HCT116 (cell line): Measurements from ENCODE around the gene GJD3. TPM values are rescaled to one million over a fixed set of nuclear protein-coding genes. Genes with fewer than 3 reads are reported as not detected.

Source experiments
- ATAC-seq: fragments of 200-7000 bp; cut with Tn5 transposase; 2 replicates; pipeline ENCODE4 v1.9.1; 2020; ENCODE audit warnings: mild to moderate bottlenecking, moderate library complexity
- BruUV-seq: library from RNA; stranded (reverse); fragments of 400-500 nt; replicated peaks from 2 replicates; lab custom pipeline; 2021; lab: Mats Ljungman, UMichigan
- CTCF ChIA-PET: fragments of 300-600 bp; sonication (Branson Sonifier 250); formaldehyde crosslinking; loops from one replicate; lab custom pipeline; 2021; ENCODE audit warnings: antibody characterized with exemption; lab: Charles Lee
- POLR2A ChIA-PET: fragments of 300-600, 350-600 bp; sonication (Branson Sonifier 250); formaldehyde crosslinking; loops from one replicate; lab custom pipeline; 2021; ENCODE audit warnings: antibody characterized with exemption; lab: Charles Lee
- RAD21 ChIA-PET, 2 experiments: fragments of 300-600 bp; sonication (Branson Sonifier 250); formaldehyde crosslinking; loops; one replicate each; lab custom pipeline; 2023; ENCODE audit warnings: low total read pairs in 2 of 2; ENCODE audit not compliant: uncharacterized antibody in 2 of 2, unreplicated experiment in 2 of 2, low non-redundant PET in 1 of 2; lab: Charles Lee
- DNase-seq: peaks from one replicate; pipeline ENCODE4 v3.0.0-alpha.2; 2010; ENCODE audit warnings: low read depth, low spot score
- H2AFZ ChIP-seq: fragments of 200-600 bp; shearing (Covaris generic), sonication (generic); 2 replicates; pipeline ENCODE4 v1.6.1; 2017; ENCODE audit warnings: low read depth, mixed run types, mixed read lengths, antibody characterized with exemption, low read length; ENCODE audit not compliant: poor library complexity, severe bottlenecking
- H3K27ac ChIP-seq: 2 replicates; pipeline ENCODE4 v1.5.1; 2012; ENCODE audit warnings: low read depth, low read length
- H3K27me3 ChIP-seq: fragments of 200-600 bp; sonication (generic); 2 replicates; pipeline ENCODE4 v1.6.1; 2016; ENCODE audit warnings: mixed run types, low read length, mixed read lengths; ENCODE audit not compliant: insufficient read depth
- H3K36me3 ChIP-seq, 2 experiments: fragments of 200-500 bp in 1 of 2; fragments of 200-600 bp in 1 of 2; sonication (Bioruptor generic) in 1 of 2; sonication (generic) in 1 of 2; 2 replicates each; pipeline versions ENCODE4 v1.5.1 to v1.6.1; 2014 to 2016; ENCODE audit warnings: low read length in 2 of 2, inconsistent platforms in 1 of 2, mixed read lengths in 1 of 2, mixed run types in 1 of 2; ENCODE audit not compliant: insufficient read depth in 2 of 2, control insufficient read depth in 1 of 2
- H3K4me1 ChIP-seq, 2 experiments: fragments of 200-600 bp in 1 of 2; sonication (generic) in 1 of 2; 2 replicates each; pipeline versions ENCODE4 v1.5.1 to v1.6.1; 2012 to 2017; ENCODE audit warnings: low read length in 2 of 2, inconsistent platforms in 1 of 2, mild to moderate bottlenecking in 1 of 2, mixed read lengths in 1 of 2, mixed run types in 1 of 2, moderate library complexity in 1 of 2; ENCODE audit not compliant: insufficient read depth in 2 of 2, control insufficient read depth in 1 of 2
- H3K4me2 ChIP-seq: fragments of 200-600 bp; sonication (generic); 2 replicates; pipeline ENCODE4 v1.6.1; 2017; ENCODE audit warnings: mixed run types, low read length, mixed read lengths
- H3K4me3 ChIP-seq, 2 experiments: fragments of 200-600 bp in 1 of 2; sonication (generic) in 1 of 2; replicated peaks in 1 of 2; 2 replicates each; pipeline ENCODE4 v1.5.1; 2011 to 2016; ENCODE audit warnings: low read length in 2 of 2, control low read depth in 1 of 2, low read depth in 1 of 2, mild to moderate bottlenecking in 1 of 2, mixed read lengths in 1 of 2, mixed run types in 1 of 2
- H3K79me2 ChIP-seq: fragments of 200-600 bp; sonication (generic); 2 replicates; pipeline ENCODE4 v1.6.1; 2017; ENCODE audit warnings: mild to moderate bottlenecking, mixed run types, low read length, moderate library complexity, mixed read lengths; ENCODE audit not compliant: insufficient read depth
- H3K9ac ChIP-seq: fragments of 200-600 bp; sonication (generic); 2 replicates; pipeline ENCODE4 v1.6.1; 2016; ENCODE audit warnings: low read length, mixed read lengths
- H3K9me2 ChIP-seq: fragments of 200-600 bp; sonication (generic), shearing (Covaris generic); 2 replicates; pipeline ENCODE4 v1.6.1; 2017; ENCODE audit warnings: mixed run types, mild to moderate bottlenecking, moderate library complexity; ENCODE audit not compliant: insufficient read depth
- H3K9me3 ChIP-seq, 2 experiments: fragments of 200-500 bp in 1 of 2; fragments of 200-600 bp in 1 of 2; sonication (Bioruptor generic) in 1 of 2; sonication (generic) in 1 of 2; 2 replicates each; pipeline ENCODE4 v1.6.1; 2014 to 2017; ENCODE audit warnings: low read length in 2 of 2, mixed read lengths in 2 of 2, inconsistent platforms in 1 of 2, low read depth in 1 of 2, mild to moderate bottlenecking in 1 of 2, mixed run types in 1 of 2, moderate library complexity in 1 of 2; ENCODE audit not compliant: control insufficient read depth in 1 of 2, insufficient read depth in 1 of 2
- H4K20me1 ChIP-seq: fragments of 200-600 bp; sonication (generic), shearing (Covaris generic); 2 replicates; pipeline ENCODE4 v1.6.1; 2017; ENCODE audit warnings: mixed run types, mild to moderate bottlenecking, moderate library complexity; ENCODE audit not compliant: insufficient read depth
- CTCF ChIP-seq, 3 experiments: fragments of 200-600 bp in 1 of 3; sonication (generic) in 1 of 3; IDR thresholded peaks in 2 of 3; conservative IDR thresholded peaks in 1 of 3; 2 replicates each; pipeline ENCODE4 v1.5.1; 2012 to 2017; ENCODE audit warnings: low read depth in 2 of 3, low read length in 2 of 3, antibody characterized with exemption in 1 of 3, borderline replicate concordance in 1 of 3, control low read depth in 1 of 3, mild to moderate bottlenecking in 1 of 3, mixed read lengths in 1 of 3, mixed run types in 1 of 3, moderate library complexity in 1 of 3; ENCODE audit not compliant: insufficient read depth in 1 of 3
- ELF1 ChIP-seq: IDR thresholded peaks from 2 replicates; pipeline ENCODE4 v1.6.1; 2012; ENCODE audit warnings: low read depth, borderline replicate concordance
- EZH2phosphoT487 ChIP-seq: fragments of 200-600 bp; IDR thresholded peaks from 2 replicates; pipeline ENCODE4 v1.6.1; 2018; ENCODE audit warnings: antibody characterized with exemption, borderline replicate concordance
- JUND ChIP-seq: IDR thresholded peaks from 2 replicates; pipeline ENCODE4 v1.6.1; 2012
- POLR2AphosphoS5 ChIP-seq: IDR thresholded peaks from 2 replicates; pipeline ENCODE4 v1.6.1; 2011; ENCODE audit warnings: mild to moderate bottlenecking, low read depth, low read length, moderate library complexity
- RAD21 ChIP-seq: IDR thresholded peaks from 2 replicates; pipeline ENCODE4 v1.6.1; 2012; ENCODE audit warnings: low read depth, mild to moderate bottlenecking
- SP1 ChIP-seq: IDR thresholded peaks from 2 replicates; pipeline ENCODE4 v1.6.1; 2012; ENCODE audit warnings: low read depth
- SRF ChIP-seq: IDR thresholded peaks from 2 replicates; pipeline ENCODE4 v1.6.1; 2012; ENCODE audit warnings: low read depth
- TCF7L2 ChIP-seq: IDR thresholded peaks from 2 replicates; pipeline ENCODE4 v1.7.0; 2011; ENCODE audit warnings: borderline replicate concordance, inconsistent platforms; ENCODE audit not compliant: insufficient read depth, insufficient read length; ENCODE audit errors: extremely low read depth
- YY1 ChIP-seq: IDR thresholded peaks from 2 replicates; pipeline ENCODE4 v1.6.1; 2011; ENCODE audit warnings: low read length, low read depth, moderate library complexity, mild to moderate bottlenecking; ENCODE audit not compliant: insufficient replicate concordance; ENCODE audit errors: extremely low read depth
- ZNF274 ChIP-seq: fragments of 200-500 bp; sonication (Bioruptor generic); IDR thresholded peaks from 2 replicates; pipeline ENCODE4 v1.6.1; 2014; ENCODE audit warnings: mild to moderate bottlenecking, low read depth, low read length, inconsistent platforms
- intact Hi-C: fragments of 100-400 bp; cut with micrococcal nuclease; formaldehyde crosslinking; loops from 2 replicates; pipeline ENCODE4 v1.10.0; 2022
- total RNA-seq: library from RNA; stranded (reverse); gene quantifications from one replicate; pipeline ENCODE4 v1.2.1, GENCODE V29; 2021; ENCODE audit not compliant: unreplicated experiment
- TF ChIP-seq, protein P1 (sequence below): IDR thresholded peaks from 2 replicates; pipeline ENCODE4 v1.6.1; 2012

The GJD3 gene
- total RNA-seq, 1 experiment from 2014 or later: not detected

- no peak overlapping the region for H3K4me3 ChIP-seq
- BruUV-seq: TSS peak; percentile 20
- ChIA-PET RAD21 (no interaction called here), POLR2A (no interaction called here), CTCF (interaction anchor here (1.4 kb wide), 1 partner anchor 9 kb away, joined by 3 read pairs; no protein-coding TSS in a partner anchor)
- DNase-seq (no peak), ATAC-seq (no peak)
- TF ChIP-seq YY1: no peak
- no peak for TF ChIP-seq CTCF (IDR thresholded peaks at IDR 0.05 in 2 of 3, conservative IDR thresholded peaks at IDR 0.05 in 1 of 3; ENCODE audit: borderline replicate concordance in 1 of 3, insufficient read depth in 1 of 3, low read depth in 2 of 3, low read length in 2 of 3)
- TF ChIP-seq ELF1: no peak
- TF ChIP-seq EZH2phosphoT487: no peak
- no peak for TF ChIP-seq POLR2AphosphoS5
- TF ChIP-seq ZNF274: no peak
- no peak for TF ChIP-seq RAD21
- no peak for TF ChIP-seq JUND
- TF ChIP-seq SRF: no peak
- no peak for TF ChIP-seq TCF7L2
- TF ChIP-seq, protein P1, sequence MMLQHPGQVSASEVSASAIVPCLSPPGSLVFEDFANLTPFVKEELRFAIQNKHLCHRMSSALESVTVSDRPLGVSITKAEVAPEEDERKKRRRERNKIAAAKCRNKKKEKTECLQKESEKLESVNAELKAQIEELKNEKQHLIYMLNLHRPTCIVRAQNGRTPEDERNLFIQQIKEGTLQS: no peak
- no peak for TF ChIP-seq SP1
- no peaks in the 10 kb centered on the region for H3K9me3 ChIP-seq
- H3K27me3 ChIP-seq: no peaks in the 10 kb centered on the region
- H4K20me1 ChIP-seq: no peaks in the 10 kb centered on the region
- intact Hi-C loops: no loop called here
- H3K27ac ChIP-seq: no peak overlapping the region
- no peak overlapping the region for H3K9ac ChIP-seq
- no peak overlapping the region for H2AFZ ChIP-seq
- peaks cover 0 to 18% of the 10 kb centered on the region in 2 experiments; a peak in 3 of 4 replicates for H3K36me3 ChIP-seq
- H3K4me2 ChIP-seq: no peak overlapping the region
- H3K4me1 ChIP-seq: peaks cover 11 to 12% of the 10 kb centered on the region in 2 experiments
- H3K79me2 ChIP-seq: peaks cover 28% of the 10 kb centered on the region; the same call in 1 of the 2 replicates
- H3K9me2 ChIP-seq: no peaks in the 10 kb centered on the region
Measured at GRCh38 chr17:40349895-40350688, 14.4 kb downstream of the GJD3 start.
